GM12892 (cell line): Measurements from ENCODE around the gene ICE2.

Source experiments
- POLR2A ChIP-seq: IDR thresholded peaks from 2 replicates; pipeline ENCODE4 v1.6.1; 2011; ENCODE audit warnings: low read depth, low read length, control low read depth
- POLR2AphosphoS5 ChIP-seq: IDR thresholded peaks from 2 replicates; pipeline ENCODE4 v1.6.1; 2011; ENCODE audit warnings: low read depth, low read length, control low read depth

DNA sequence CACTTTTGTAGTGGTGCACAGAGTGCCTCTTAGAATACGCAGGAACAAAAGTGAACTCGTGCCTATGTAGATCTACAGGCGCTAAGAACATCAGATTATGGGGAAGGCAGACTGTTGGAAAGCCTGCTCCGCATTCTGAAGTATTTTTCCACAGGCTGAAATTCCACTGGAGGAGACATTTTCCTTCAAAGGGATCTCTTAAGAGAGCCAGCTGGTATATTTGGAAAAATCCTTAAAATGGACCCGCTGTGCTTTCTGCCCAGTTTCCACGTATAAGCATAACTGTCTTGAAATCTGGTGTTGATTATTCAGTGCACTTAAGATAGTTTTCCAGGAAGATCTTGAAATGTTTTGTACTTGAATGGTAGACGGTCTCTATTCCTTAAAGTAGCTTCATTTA is 34.7 kb upstream of the ICE2 start:
- no peak for TF ChIP-seq POLR2A
- TF ChIP-seq POLR2AphosphoS5, result no peak
